ENCODE measurements around the gene MICU2. TPM values are rescaled to one million over a fixed set of nuclear protein-coding genes. Genes with fewer than 3 reads are reported as not detected.
A peak's percentile ranks its signal among the peaks of the same experiment; 100 is the strongest.

The MICU2 gene, protein sequence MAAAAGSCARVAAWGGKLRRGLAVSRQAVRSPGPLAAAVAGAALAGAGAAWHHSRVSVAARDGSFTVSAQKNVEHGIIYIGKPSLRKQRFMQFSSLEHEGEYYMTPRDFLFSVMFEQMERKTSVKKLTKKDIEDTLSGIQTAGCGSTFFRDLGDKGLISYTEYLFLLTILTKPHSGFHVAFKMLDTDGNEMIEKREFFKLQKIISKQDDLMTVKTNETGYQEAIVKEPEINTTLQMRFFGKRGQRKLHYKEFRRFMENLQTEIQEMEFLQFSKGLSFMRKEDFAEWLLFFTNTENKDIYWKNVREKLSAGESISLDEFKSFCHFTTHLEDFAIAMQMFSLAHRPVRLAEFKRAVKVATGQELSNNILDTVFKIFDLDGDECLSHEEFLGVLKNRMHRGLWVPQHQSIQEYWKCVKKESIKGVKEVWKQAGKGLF
- 10 to 100 TPM; 56.7 to 90.9 TPM for total RNA-seq

DNA sequence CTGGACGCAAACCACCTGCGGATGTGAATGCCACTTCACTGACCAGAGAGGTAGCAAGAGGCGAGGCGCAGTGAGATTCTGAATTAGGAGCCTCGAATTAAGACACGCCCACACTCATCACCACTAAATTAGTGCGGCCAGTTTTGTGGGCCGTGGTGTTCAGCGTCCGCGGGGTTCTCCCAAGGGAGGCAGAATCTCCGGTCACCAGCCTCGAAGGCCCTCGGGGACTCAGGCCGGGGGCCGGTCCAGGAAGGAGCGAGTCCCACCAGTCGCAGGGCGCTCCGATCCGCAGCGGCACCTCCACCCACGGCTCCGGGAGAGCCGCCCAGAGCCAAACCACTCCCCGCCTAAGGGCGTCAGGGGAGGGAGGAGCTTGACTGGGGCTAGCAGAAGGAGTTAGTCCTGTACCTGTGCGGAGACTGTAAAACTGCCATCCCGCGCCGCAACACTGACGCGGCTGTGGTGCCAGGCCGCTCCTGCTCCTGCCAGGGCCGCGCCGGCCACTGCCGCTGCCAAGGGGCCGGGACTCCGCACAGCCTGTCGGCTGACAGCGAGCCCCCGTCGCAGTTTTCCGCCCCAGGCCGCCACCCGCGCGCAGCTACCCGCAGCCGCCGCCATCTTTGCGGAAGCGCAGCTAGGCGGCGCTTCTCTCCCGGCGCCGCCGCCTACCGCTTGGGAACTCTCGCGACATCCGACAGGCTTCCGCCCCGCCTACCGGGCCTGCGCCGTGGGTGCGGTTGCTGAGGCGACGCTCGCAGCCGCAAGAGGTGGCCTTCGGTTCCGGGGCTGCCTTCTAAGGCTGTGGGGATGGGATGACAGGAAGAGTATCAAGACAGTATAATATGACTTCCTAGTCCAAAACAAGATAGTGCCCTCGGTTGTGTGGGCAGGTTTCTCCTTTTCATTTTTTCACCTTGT, at the start of gene MICU2:
TSS of gene MICU2 (minus strand) at position 640 of the 918 bp plus-strand sequence. CDS start at position 618, 22 bp downstream.
- Histone ChIP-seq H3K36me3 (no peaks in the 10 kb centered on the region), H3K4me1 (replicated peaks) (no peaks in the 10 kb centered on the region), H3K27me3 (replicated peaks; ENCODE audit: insufficient read depth) (no peaks in the 10 kb centered on the region), H3K27ac (peak within 1 kb of the TSS; percentile 97), H3K4me3 (peak within 1 kb of the TSS; percentile 84 to 88), H3K9me3 (no peaks in the 10 kb centered on the region)
- TF ChIP-seq POLR2A (IDR thresholded peaks at IDR 0.05) (peak; percentile 89), POLR2AphosphoS5 (IDR thresholded peaks at IDR 0.05) (peak; percentile 74)
- TF ChIP-seq, protein P1, sequence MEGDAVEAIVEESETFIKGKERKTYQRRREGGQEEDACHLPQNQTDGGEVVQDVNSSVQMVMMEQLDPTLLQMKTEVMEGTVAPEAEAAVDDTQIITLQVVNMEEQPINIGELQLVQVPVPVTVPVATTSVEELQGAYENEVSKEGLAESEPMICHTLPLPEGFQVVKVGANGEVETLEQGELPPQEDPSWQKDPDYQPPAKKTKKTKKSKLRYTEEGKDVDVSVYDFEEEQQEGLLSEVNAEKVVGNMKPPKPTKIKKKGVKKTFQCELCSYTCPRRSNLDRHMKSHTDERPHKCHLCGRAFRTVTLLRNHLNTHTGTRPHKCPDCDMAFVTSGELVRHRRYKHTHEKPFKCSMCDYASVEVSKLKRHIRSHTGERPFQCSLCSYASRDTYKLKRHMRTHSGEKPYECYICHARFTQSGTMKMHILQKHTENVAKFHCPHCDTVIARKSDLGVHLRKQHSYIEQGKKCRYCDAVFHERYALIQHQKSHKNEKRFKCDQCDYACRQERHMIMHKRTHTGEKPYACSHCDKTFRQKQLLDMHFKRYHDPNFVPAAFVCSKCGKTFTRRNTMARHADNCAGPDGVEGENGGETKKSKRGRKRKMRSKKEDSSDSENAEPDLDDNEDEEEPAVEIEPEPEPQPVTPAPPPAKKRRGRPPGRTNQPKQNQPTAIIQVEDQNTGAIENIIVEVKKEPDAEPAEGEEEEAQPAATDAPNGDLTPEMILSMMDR (IDR thresholded peaks at IDR 0.05) = peak in 3 of 4 experiments; percentile 53 to 65 (median 64)
- WGBS = under 1% methylated on average over 55 of the region's 77 CpGs
- intact Hi-C loops (cut with DNase I) = no loop called here
- DNase-seq (ENCODE audit: low spot score) = peak; percentile 89

DNA sequence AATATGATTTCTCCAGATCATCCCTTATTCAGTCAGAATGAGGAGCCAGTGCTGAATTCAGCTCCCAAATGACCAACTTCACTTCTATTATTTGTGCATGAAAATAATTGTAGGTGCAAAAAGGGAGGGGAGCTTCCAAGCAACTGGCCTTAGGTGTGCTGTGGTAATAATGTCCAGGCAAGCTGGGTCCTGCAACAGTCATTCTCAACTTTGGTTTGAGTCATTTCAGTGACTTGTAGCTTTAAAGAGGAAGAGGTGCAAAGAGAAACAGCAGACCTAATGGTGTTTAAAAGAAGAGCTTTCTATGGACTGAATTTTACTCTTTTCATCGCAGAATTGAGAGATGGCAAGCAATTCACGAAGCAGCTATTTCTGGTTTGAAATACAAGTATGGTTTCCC, 37.7 kb upstream of the MICU2 start:
- Histone ChIP-seq H3K27me3 (replicated peaks; ENCODE audit: insufficient read depth) (no peaks in the 10 kb centered on the region), H3K9me3 (no peaks in the 10 kb centered on the region), H3K36me3 (no peaks in the 10 kb centered on the region), H3K4me3 (no peak overlapping the region), H3K27ac (no peak overlapping the region), H3K4me1 (replicated peaks) (no peaks in the 10 kb centered on the region)
- no peak for DNase-seq (ENCODE audit: low spot score)
- intact Hi-C loops (cut with DNase I) = no loop called here
- 86% methylated on average over 2 of the region's 2 CpGs for WGBS
- TF ChIP-seq, protein P1 (IDR thresholded peaks at IDR 0.05) = no peak
- TF ChIP-seq POLR2AphosphoS5 (IDR thresholded peaks at IDR 0.05) = no peak
- no peak for TF ChIP-seq POLR2A (IDR thresholded peaks at IDR 0.05)

DNA sequence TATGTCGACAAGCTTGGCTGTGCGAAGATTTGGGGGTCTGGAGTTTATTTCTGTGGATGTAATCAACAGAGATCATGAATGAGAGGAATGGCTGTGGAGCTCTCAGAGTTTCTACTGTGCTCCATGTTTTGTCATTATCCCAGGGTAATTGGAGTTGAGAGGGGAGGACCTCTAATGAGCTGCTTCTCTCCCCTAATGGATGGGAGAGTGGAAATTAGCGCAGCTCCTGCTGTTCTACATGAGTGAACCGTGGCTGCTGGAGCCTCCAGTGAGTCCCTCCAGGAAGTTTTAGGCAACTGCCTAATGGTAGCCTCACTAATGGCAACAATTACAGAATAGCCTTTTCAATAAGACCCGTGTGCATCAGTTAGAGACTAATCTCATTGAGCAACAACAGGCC, 35.6 kb upstream of the MICU2 start:
- no peak for DNase-seq (ENCODE audit: low spot score)
- no peaks in the 10 kb centered on the region for H3K36me3 ChIP-seq
- no peak overlapping the region for H3K4me3 ChIP-seq
- intact Hi-C loops (cut with DNase I) = loop anchor here (10.0 kb wide), 1 partner anchor 1135 kb away; no protein-coding TSS in a partner anchor
- H3K27ac ChIP-seq = no peak overlapping the region
- TF ChIP-seq, protein P1 (IDR thresholded peaks at IDR 0.05) = no peak
- TF ChIP-seq POLR2A (IDR thresholded peaks at IDR 0.05) (no peak), POLR2AphosphoS5 (IDR thresholded peaks at IDR 0.05) (no peak)
- WGBS = 93% methylated on average over 5 of the region's 5 CpGs
- H3K4me1 ChIP-seq (replicated peaks) = no peaks in the 10 kb centered on the region
- H3K27me3 ChIP-seq (replicated peaks; ENCODE audit: insufficient read depth) = no peaks in the 10 kb centered on the region
- no peaks in the 10 kb centered on the region for H3K9me3 ChIP-seq

DNA sequence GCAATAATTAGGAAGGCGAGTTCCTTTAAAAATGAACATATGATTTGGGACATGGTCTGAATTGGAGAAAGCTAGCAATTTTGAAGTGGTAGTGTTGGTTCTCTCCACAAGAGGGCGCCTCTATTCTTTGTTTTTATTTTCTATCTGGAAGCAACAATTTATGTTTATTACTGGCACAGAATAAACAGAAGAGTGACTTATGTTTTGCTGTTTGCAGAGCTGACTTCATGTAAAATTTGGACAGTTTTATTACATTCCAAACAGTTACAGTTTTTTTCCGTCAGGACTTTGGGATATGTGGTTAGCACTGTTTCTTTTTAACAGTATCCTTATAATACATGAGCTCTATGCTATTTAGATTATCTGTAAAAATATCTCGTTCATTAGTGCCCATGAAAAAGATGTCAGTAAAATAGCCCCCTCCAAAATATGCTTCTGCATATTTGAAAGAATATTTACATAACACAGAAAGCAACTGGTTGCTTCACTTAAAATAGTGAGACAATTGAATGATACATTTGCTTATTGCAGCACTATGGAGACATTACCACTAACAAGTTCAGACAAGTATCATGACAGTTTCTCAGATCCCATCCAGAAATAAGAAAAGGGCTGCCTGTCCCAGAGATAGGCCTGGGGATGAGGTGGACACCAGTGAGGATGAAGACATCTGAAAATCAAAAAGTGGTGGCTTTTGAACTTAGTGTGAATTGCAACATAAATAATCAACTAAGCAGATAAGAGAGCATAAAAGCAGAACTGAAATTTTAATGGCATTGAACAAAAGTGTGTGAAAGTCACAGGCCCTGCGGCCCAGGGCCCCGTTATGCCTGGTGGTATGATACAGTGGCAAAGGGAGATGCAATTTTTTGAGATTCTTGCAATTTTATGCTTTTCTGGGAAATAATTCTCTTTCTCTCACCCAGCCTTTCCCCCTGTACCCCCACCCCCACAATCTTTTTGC, 34.6 kb upstream of the MICU2 start:
- TF ChIP-seq POLR2A (IDR thresholded peaks at IDR 0.05) (no peak), POLR2AphosphoS5 (IDR thresholded peaks at IDR 0.05) (no peak)
- TF ChIP-seq, protein P1 (IDR thresholded peaks at IDR 0.05) = peak; percentile 43 to 90 (median 70)
- intact Hi-C loops (cut with DNase I) = loop anchor here (1.0 to 10.0 kb wide), 2 partner anchors 640 to 1136 kb away; no protein-coding TSS in a partner anchor
- Histone ChIP-seq H3K9me3 (no peaks in the 10 kb centered on the region), H3K4me1 (replicated peaks) (no peaks in the 10 kb centered on the region), H3K27ac (no peak overlapping the region), H3K36me3 (no peaks in the 10 kb centered on the region), H3K4me3 (no peak overlapping the region), H3K27me3 (replicated peaks; ENCODE audit: insufficient read depth) (no peaks in the 10 kb centered on the region)
- DNase-seq (ENCODE audit: low spot score) = no peak
- WGBS = 41% methylated on average over 6 of the region's 6 CpGs

Data from prostate gland (tissue), 2 donors.